ENCODE measurements around the gene SMARCD3. TPM values are rescaled to one million over a fixed set of nuclear protein-coding genes. Genes with fewer than 3 reads are reported as not detected.
A peak's percentile ranks its signal among the peaks of the same experiment; 100 is the strongest.

Gene SMARCD3
- polyA plus RNA-seq, 1 donor from 2014 or later: 199 TPM

GRCh38 chr7:151231080-151231479 lies 17.4 kb downstream of the SMARCD3 start:
- no peak overlapping the region for H3K27ac ChIP-seq (ENCODE audit: low read length)
- TF ChIP-seq POLR2AphosphoS5 (IDR thresholded peaks at IDR 0.05) (no peak), EP300 (conservative IDR thresholded peaks at IDR 0.05; ENCODE audit: poor library complexity, severe bottlenecking) (no peak), RAD21 (conservative IDR thresholded peaks at IDR 0.05) (no peak), EZH2 (IDR thresholded peaks at IDR 0.05; ENCODE audit: borderline replicate concordance, insufficient read depth, low read length, poor library complexity, severe bottlenecking) (no peak), MXI1 (conservative IDR thresholded peaks at IDR 0.05; ENCODE audit: poor library complexity, severe bottlenecking) (no peak), SMC3 (conservative IDR thresholded peaks at IDR 0.05; ENCODE audit: poor library complexity) (no peak), TAF1 (IDR thresholded peaks at IDR 0.05; ENCODE audit: low read depth) (no peak)
- TF ChIP-seq, protein P1, sequence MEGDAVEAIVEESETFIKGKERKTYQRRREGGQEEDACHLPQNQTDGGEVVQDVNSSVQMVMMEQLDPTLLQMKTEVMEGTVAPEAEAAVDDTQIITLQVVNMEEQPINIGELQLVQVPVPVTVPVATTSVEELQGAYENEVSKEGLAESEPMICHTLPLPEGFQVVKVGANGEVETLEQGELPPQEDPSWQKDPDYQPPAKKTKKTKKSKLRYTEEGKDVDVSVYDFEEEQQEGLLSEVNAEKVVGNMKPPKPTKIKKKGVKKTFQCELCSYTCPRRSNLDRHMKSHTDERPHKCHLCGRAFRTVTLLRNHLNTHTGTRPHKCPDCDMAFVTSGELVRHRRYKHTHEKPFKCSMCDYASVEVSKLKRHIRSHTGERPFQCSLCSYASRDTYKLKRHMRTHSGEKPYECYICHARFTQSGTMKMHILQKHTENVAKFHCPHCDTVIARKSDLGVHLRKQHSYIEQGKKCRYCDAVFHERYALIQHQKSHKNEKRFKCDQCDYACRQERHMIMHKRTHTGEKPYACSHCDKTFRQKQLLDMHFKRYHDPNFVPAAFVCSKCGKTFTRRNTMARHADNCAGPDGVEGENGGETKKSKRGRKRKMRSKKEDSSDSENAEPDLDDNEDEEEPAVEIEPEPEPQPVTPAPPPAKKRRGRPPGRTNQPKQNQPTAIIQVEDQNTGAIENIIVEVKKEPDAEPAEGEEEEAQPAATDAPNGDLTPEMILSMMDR (IDR thresholded peaks at IDR 0.05; ENCODE audit: poor library complexity, severe bottlenecking): no peak
- TF ChIP-seq, protein P2, sequence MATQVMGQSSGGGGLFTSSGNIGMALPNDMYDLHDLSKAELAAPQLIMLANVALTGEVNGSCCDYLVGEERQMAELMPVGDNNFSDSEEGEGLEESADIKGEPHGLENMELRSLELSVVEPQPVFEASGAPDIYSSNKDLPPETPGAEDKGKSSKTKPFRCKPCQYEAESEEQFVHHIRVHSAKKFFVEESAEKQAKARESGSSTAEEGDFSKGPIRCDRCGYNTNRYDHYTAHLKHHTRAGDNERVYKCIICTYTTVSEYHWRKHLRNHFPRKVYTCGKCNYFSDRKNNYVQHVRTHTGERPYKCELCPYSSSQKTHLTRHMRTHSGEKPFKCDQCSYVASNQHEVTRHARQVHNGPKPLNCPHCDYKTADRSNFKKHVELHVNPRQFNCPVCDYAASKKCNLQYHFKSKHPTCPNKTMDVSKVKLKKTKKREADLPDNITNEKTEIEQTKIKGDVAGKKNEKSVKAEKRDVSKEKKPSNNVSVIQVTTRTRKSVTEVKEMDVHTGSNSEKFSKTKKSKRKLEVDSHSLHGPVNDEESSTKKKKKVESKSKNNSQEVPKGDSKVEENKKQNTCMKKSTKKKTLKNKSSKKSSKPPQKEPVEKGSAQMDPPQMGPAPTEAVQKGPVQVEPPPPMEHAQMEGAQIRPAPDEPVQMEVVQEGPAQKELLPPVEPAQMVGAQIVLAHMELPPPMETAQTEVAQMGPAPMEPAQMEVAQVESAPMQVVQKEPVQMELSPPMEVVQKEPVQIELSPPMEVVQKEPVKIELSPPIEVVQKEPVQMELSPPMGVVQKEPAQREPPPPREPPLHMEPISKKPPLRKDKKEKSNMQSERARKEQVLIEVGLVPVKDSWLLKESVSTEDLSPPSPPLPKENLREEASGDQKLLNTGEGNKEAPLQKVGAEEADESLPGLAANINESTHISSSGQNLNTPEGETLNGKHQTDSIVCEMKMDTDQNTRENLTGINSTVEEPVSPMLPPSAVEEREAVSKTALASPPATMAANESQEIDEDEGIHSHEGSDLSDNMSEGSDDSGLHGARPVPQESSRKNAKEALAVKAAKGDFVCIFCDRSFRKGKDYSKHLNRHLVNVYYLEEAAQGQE (IDR thresholded peaks at IDR 0.05; ENCODE audit: borderline replicate concordance): no peak
- H3K4me3 ChIP-seq (ENCODE audit: low read length): peak overlapping the region; percentile 98
- H4K20me1 ChIP-seq (ENCODE audit: insufficient read depth): no peaks in the 10 kb centered on the region
- H3F3A ChIP-seq (ENCODE audit: insufficient read depth, low read length, poor library complexity, severe bottlenecking): peaks cover 3% of the 10 kb centered on the region
- peaks cover 31% of the 10 kb centered on the region for H3K79me2 ChIP-seq (replicated peaks; ENCODE audit: insufficient read depth, low read length)
- no peak overlapping the region for H3K9ac ChIP-seq (ENCODE audit: low read length)
- no peaks in the 10 kb centered on the region for H3K36me3 ChIP-seq (ENCODE audit: insufficient read depth, low read length)
- no peaks in the 10 kb centered on the region for H3K9me3 ChIP-seq (ENCODE audit: low read length)
- no peaks in the 10 kb centered on the region for H3K9me2 ChIP-seq (ENCODE audit: insufficient read depth, low read length)
- H3K4me2 ChIP-seq (ENCODE audit: low read length): no peak overlapping the region
- no peak overlapping the region for H2AFZ ChIP-seq (ENCODE audit: low read depth, low read length)
- H3K27me3 ChIP-seq (ENCODE audit: insufficient read depth, low read depth, low read length): no peaks in the 10 kb centered on the region

DNA sequence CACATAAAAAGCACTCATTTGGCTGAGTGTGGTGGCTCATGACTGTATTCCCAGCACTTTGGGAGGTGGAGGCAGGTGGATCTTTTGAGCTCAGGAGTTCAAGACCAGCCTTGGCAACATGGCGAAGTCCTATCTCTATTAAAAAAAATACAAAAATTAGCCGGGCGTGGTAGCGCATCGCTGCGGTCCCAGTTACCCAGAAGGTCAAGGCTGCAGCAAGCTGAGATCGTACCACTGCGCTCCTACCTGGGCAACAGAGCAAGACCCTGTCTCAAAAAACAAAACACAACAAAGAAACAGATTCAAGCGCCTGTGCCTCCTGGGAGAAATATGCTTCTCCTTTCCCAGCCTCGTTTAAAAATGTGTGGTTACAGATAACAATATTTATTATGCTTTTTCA lies 19.2 kb downstream of the SMARCD3 start:
- no peak overlapping the region for H3K4me3 ChIP-seq (ENCODE audit: low read length)
- H2AFZ ChIP-seq (ENCODE audit: low read depth, low read length): no peak overlapping the region
- H3K9me3 ChIP-seq (ENCODE audit: low read length): no peaks in the 10 kb centered on the region
- peaks cover 3% of the 10 kb centered on the region for H3F3A ChIP-seq (ENCODE audit: insufficient read depth, low read length, poor library complexity, severe bottlenecking)
- peaks cover 35% of the 10 kb centered on the region for H3K79me2 ChIP-seq (replicated peaks; ENCODE audit: insufficient read depth, low read length)
- H3K9me2 ChIP-seq (ENCODE audit: insufficient read depth, low read length): no peaks in the 10 kb centered on the region
- no peaks in the 10 kb centered on the region for H3K36me3 ChIP-seq (ENCODE audit: insufficient read depth, low read length)
- no peak overlapping the region for H3K4me2 ChIP-seq (ENCODE audit: low read length)
- H3K27me3 ChIP-seq (ENCODE audit: insufficient read depth, low read depth, low read length): no peaks in the 10 kb centered on the region
- H3K9ac ChIP-seq (ENCODE audit: low read length): no peak overlapping the region
- no peak overlapping the region for H3K27ac ChIP-seq (ENCODE audit: low read length)
- no peaks in the 10 kb centered on the region for H4K20me1 ChIP-seq (ENCODE audit: insufficient read depth)
- no peak for TF ChIP-seq EZH2 (IDR thresholded peaks at IDR 0.05; ENCODE audit: borderline replicate concordance, insufficient read depth, low read length, poor library complexity, severe bottlenecking)
- TF ChIP-seq, protein P2 (IDR thresholded peaks at IDR 0.05; ENCODE audit: borderline replicate concordance): no peak
- TF ChIP-seq EP300 (conservative IDR thresholded peaks at IDR 0.05; ENCODE audit: poor library complexity, severe bottlenecking): no peak
- no peak for TF ChIP-seq POLR2AphosphoS5 (IDR thresholded peaks at IDR 0.05)
- TF ChIP-seq SMC3 (conservative IDR thresholded peaks at IDR 0.05; ENCODE audit: poor library complexity): no peak
- no peak for TF ChIP-seq TAF1 (IDR thresholded peaks at IDR 0.05; ENCODE audit: low read depth)
- TF ChIP-seq, protein P1 (IDR thresholded peaks at IDR 0.05; ENCODE audit: poor library complexity, severe bottlenecking): no peak
- no peak for TF ChIP-seq RAD21 (conservative IDR thresholded peaks at IDR 0.05)
- no peak for TF ChIP-seq MXI1 (conservative IDR thresholded peaks at IDR 0.05; ENCODE audit: poor library complexity, severe bottlenecking)
